ENCODE measurements around the gene FBN2.
"Not testable (repeated sequence)": the region's sequence is repeated elsewhere in the genome, so short reads cannot be mapped to it uniquely, and the experiment has no call there.

Gene FBN2

DNA sequence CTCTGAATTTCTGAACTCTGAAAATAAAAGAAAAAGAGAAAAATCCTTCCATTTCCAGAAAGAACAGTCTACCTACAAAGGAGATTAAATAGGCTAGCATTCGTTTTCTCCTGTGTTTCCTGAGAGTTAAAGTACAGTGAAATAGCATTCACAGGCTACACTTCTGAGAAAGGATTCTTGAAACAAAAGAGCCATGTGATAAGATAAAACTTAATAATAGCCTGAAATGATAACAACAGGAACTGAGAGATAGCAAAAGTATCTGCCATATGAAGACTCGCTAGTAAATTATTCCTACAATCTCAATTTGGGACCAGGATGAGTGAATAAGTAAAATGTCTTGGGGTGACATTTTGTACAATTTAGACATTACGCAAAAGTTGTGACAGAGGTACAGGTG, 62.4 kb downstream of the FBN2 start:
- DNase-seq: no peak

DNA sequence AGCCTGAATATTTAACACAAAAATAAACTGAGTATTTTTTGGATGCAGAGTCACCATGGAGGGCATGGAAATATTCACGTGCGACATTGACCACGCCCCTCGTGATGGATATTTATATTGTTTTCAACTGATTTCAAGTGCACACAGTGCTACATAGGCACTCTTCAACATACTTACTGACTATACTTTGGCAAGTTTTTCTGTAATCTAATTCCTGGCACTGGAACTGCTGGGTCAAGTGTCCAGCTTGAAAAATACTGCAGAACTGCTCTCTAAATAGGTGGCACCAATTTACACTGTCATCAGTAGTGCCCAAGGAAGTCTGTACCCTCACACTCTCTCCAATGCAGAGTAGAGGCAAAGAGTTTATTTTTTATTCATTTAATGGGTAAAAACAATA, 65.1 kb downstream of the FBN2 start:
- DNase-seq: no peak

DNA sequence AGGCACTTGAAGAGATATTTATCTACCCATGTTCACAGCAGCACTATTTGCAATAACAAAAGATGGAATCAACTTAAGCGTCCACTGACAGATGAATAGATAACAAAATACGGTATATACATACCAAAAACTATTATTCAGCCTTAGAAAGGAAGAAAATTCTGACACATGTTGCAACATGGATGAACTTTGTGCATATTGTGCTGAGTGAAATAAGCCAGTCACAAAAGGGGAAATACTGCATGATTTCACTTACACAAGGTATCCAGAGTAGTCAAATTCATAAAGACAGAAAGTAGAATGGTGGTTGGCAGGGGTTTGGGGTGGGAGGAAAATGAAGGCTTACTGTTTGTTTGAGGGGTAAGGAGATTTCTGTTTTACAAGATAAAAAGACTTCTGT, 66.0 kb downstream of the FBN2 start:
- no peak for DNase-seq

DNA sequence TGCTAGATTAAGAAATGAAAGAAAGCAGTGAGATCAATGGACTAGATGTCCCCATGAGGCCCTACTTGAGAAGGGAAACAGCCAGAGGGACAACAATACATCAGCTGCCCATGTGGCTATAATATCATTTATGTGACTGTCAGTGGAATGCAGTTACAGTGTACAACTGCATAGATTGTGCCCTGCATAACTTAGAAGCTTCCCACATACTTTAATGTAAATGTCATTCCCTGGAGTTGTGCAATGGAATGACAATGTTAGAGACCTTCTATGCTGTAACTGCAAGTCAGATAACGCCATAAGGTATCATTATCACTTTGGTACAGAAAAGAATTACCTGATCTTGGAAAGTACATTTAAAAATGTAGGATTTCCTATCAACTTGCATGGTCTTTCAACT, 67.4 kb downstream of the FBN2 start:
- DNase-seq: no peak

DNA sequence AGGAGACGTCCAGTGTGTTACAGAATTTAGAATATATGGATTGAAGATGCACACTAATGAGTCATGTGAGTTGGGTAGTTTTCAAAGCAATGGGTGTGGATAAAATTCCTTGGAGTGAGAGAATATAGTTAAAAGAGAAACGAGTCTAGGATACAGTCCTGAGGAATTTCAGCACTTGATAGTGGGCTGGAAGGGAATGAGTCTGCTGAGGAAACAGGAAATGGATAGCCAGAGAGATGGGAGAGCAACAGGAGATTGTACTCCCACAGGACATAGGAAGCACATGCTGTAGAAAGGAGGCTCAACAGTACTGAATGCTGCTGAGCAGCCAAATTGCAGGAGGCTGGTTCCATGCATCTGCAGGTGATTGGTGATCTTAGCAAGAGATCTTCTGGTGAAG, 68.1 kb downstream of the FBN2 start:
- no peak for DNase-seq

DNA sequence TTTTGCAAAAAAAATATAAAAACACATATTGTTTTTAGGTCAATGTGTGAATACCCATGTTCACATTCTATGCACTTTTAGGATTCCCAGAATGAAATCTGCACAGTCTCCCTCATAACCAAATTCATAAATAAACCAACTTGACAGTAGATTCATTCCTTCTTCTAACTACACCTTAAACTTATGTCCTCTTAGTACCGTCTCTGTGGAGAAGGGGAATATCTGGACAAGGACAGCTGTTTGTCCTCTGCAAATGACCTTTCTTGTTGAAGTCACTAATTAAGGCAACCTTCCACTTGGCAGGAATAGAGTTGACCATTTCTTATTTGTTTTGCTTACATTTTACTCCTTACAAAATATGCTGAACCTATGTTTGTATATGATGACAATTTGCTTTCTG, 71.1 kb downstream of the FBN2 start:
- no peak for DNase-seq

DNA sequence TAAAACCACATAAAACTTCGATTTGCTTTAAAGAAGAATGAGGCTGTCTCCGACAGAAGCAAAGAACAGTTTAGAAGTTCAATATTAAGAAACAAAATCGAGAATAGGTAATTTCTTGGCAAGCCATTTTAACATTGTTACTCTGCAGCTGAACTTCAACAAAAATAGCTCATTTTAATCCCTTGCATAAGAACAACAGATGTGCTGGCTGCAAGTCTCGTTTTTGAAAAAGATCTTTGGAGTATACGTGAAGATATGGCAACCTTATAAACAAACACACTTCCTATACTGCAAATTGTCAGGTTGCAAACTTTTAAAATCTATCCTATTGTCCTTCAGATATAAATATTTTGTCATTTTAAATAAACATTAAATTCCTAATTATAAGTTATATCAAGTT, 71.5 kb downstream of the FBN2 start:
- peak in 1 of 2 experiments; percentile 25 for DNase-seq

DNA sequence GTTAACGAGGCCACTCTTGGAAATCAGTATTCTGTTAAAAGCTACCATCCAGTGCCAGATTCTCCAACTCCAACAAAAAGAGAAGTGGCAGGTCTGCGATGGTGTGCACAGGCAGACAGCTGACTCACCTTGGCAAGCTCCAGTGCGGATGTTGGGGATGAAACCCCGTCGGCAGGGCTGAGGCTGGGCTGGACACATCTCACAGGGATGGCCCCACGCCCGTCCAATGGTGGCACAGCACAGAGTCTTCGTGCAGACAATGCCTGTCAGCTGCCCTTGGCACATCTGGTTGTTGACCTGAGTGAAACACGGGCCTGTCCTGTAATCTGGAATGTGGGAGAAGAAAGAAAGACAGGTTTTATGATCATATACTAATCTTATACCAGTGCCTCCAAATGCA, 73.4 kb downstream of the FBN2 start:
- DNase-seq: no peak

DNA sequence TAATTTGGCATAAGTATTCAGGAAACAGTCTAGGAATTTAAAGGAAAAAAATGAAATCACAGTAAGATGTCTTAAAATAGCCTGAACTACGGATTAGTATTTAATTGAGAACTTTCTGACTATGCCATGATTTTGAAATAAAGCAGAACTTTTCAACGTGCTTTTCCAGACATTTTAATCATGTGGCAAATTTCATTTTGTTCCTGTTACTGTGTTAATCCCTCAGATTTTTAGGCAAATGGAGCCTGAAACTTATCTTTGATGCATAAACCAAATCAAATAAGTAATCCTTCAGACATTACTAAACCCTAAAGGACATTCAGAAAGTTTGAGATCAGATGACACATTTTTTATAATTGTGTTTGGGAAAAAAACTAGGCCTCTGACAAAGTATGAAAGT, 75.7 kb downstream of the FBN2 start:
- DNase-seq: no peak

DNA sequence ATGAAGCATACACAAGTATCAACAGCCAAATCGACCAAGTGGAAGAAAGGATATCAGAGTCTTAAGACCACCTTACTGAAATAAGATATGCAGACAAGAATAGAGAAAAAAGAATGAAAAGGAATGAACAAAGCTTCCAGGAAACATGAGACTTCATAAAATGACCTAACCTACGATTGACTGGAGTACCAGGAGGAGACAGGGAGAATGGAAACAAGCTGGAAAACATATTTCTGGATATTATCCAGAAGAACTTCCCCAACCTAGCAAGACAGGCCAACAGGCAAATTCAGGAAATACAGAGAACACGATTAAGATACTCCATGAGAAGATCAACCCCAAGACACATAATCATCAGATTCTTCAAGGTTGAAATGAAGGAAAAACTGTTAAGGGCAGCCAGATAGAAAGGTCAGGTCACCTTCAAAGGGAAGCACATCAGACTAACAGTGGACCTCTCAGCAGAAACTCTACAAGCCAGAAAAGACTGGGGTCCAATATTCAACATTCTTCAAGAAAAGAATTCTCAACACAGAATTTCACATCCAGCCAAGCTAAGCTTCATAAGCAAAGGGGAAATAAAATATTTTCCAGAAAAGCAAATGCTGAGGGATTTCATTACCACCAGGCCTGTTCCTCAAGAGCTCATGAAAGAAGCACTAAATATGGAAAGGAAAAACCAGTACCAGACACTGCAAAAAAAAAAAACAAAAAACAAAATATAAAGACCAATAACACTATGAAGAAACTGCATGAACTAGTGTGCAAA, 80.7 kb downstream of the FBN2 start:
- not testable (repeated sequence) for DNase-seq

DNA sequence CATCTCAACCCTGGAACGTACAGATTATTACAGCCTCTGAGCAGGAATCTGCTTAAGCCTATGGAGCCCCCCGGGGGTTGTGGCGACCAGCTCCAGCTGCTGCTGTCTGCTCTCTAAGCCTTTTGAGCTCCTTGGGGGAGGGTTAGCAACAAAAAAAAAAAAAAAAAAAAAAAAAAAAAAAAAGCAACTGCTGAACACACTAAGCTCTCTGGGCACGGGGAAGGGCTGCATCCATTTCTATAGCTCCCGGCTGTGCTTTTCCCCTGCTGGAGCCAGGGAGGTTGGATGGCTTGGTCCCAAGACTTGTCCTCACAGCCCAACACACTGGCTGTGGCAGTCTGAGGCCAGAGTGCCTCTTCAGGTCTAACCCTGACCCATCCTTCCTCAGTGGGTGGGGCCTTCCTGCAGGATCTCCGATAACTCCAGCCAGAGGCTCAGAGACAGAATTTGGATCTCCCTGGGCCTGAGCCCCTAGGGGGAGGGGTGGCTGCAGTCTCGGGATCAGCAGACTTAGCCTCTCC, 82.1 kb downstream of the FBN2 start:
- peak; percentile 66 to 83 for DNase-seq

DNA sequence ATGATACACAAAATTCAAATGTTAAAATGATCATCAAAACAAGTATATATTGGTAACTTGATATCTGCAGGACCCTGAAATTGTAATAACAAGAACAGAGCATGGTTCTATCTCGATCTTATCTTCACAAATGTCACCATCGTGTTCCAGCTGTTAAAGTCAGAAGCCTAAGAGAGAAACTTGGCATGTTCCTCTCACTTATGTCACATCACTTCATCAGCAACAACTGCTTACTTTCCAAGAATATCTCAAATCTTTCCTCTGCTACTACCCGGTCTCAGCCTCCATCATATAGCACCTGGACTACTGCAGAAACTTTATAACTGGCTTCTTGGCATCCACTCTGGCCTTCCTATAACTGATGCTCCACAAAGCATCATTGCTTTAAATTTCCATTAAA, 84.9 kb downstream of the FBN2 start:
- no peak for DNase-seq

DNA sequence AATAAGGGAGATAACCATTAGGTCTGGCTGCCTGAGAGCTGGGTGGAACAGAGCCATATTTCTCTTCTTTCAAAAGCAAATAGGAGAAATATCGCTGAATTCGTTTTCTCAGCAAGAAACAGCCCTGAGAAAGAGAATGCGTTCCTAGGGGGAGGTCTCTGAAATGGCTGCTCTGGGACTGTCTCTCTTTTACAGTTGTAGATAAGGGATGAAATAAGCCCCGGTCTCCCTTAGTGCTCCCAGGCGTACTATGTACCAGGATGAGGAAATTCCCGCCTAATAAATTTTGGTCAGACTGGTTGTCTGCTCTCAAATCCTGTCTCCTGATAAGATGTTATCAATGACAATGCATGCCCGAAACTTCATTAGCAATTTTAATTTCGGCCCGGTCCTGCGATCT, 90.8 kb downstream of the FBN2 start:
- not testable (repeated sequence) for DNase-seq

DNA sequence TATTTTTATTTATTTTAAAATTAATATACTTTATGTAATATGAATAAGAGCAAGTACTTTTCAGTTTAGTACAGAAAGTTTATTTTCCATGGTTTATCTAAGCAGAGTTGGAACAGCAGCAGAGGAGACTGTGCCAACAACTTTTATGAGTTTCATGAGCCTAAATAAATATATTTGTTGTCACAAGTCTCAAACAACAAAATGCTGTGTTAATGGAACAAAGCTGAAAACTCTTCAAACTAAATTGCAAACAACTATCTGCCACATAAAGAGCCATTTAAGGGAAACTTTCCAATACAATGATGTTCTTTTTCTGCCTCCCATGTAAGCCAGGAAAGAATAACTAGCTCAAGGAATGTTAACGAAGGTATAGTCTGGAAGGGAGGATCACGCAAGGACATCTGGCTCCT, 96.1 kb downstream of the FBN2 start:
- DNase-seq: no peak

DNA sequence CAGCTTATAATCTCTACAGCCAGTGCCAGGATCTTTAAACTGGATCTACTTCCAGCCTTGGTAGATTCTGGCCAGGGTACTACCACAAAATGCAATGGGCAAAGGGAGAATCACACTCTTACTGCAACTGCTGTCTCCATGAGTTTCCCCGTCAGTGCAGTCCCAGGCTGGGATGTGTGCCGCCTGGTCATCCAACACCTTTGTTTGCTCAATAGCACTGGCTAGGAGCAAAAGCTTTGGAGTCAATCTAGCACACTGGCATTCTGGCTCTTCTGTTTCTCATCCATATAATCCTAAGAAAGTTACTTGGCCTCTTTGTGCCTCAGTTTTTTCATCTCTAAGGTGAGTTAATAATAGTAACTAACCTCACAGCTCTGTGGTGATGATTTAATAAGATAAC, 96.9 kb downstream of the FBN2 start:
- DNase-seq: no peak

DNA sequence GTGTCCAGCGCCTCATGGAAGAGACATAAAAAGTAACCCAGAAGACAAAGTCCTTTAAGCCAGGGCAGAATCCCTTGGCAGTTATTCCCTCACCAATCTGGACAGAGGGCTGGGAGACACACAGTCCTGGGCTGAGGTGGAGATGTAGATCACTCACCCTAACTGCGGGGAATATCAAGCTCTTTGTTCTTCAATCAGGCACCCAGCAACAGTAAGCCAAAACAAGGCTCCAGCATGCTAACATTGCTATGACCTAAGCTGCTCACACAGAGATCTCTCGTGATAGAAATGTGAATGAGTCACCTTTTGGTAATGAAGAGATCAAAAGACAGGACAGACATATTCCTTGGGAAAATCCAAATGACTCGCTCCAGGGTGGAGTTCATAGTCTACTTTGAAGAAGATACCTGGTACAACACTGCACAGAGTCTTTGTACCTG, 101.3 kb downstream of the FBN2 start:
- DNase-seq: no peak

DNA sequence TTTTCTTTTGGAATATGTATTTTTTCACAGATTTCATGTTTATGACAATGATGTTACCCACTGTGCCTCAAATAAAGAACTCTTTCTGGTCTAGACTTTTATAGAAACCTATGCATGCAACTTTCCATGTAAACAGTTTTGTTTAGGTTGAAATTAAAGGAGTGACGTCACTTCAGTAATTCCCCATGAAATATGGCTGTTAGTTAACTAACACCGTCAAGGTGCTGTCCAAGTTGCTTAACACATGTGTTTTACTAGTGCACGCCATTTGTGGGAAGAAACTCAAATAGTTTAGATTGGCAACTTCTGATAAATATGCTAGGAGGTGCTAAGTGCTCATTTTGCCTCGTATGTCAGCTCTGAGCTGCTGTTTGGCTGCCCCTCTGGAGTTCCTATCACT, 102.2 kb downstream of the FBN2 start:
- DNase-seq: no peak

DNA sequence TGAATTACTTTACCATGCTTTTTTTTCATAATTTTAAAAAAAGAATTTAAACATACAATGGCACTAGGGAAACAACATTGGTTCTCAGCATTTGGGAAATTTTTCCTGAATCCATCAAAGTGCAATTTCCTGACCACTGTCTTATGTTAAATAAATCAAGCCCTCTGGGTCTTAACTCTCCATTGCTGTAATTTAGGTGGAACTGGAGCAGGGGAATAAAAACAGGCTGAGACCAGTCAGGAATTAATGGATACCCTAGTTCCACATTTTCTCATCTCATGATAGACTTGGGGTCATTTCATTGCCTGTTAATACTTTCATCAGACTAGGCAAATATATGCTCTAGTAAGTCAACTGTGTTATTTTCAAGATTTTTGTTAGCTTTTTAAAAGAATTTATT, 103.1 kb downstream of the FBN2 start:
- DNase-seq: no peak

DNA sequence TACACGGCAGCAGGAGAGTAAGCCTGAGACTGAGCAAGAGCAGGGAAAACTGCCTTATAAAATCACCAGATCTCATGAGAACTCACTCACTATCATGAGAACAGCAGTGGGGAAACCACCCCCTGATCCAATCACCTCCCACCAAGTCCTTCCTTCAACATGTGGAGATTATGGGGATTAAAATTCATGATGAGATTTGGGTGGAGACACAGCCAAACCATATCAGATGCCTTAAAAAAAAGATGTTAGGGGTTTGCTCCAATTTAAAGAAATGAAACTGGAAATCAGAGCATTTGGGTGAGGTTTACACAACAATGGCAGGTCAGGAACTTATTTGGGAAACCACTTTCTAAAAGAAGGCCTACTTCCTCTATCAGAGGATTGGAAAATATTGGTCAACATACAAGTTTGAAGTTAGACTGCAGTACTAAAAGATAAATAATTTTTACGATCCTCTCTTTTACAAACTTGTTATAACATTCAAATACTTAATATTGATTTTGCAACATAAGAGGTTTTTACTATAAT, 105.1 kb downstream of the FBN2 start:
- peak in 1 of 2 experiments; percentile 36 for DNase-seq

DNA sequence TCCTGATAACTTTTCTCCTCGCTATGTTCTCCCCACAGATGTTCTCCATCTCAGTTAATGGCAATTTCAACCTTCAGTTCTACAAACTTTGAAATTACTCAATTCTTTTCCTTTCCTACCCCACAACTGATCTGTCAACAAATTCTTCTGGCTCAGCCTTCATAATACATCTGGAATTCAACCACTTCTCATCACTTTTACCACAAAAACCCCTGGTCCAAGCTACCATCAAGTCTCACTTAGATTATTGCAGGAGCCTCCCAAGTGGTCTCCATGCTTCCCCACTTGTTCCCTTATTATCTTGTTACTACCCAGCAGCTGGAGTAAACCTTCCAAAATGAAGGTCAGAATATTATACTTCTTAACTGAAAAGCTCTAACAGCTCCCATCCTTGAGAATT, 110.1 kb downstream of the FBN2 start:
- no peak for DNase-seq

DNA sequence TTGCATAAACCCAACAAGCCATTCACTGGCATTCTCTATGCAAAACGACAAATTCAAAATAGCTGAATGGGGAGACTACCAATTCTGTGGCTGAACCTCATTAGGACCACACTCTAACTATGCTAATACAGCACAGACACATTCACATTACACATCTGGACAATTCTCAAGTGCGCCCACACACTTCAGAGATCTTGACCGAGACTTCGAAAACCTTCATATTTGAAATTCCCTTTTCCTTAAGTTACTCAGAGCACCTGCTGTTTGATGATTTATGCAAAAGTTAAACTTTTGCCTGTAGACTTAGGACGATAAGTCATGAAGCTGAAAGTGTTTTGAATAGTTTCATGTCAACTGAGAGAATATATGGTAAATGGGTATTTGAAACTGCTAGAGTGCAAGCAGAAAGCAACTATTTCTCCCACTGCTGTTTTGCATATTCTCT, 111.9 kb downstream of the FBN2 start:
- no peak for DNase-seq

DNA sequence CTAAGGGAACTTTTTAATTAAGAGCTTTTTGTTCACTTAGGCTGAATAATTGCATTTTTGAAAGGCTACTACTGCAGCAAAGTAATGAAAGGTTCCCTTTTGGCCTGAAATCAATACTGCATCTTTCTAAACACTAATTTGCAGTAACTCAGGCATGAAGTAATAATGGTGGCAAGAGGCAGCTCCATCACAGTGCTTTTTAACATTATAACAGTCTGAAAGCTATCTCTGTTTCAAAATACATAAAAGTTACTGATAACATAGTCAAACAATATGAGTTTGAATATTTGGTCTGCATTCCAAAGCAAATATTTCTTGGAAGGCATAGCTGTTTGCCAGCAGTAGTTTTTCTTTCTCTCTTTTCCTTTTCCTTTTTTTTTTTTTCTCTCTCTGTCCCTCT, 113.4 kb downstream of the FBN2 start:
- DNase-seq: no peak

DNA sequence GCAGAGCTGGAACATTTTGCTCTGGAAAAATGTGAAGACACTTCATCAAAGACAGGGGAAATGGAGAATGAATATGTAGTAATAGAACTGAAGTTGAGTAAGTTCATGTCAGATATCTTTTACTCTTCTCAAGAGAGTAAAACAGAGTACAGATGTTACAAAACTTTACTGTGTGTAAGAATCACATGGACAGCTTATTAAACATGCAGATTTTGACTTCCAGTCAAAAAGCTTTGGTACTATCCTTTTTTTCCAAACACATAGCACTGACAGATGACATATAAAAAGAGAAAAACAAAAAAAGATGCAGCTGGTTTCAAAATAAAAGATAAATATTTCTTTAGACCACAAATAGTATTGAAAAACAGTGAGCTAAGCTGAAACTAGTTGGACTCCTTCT, 115.4 kb downstream of the FBN2 start:
- no peak for DNase-seq

DNA sequence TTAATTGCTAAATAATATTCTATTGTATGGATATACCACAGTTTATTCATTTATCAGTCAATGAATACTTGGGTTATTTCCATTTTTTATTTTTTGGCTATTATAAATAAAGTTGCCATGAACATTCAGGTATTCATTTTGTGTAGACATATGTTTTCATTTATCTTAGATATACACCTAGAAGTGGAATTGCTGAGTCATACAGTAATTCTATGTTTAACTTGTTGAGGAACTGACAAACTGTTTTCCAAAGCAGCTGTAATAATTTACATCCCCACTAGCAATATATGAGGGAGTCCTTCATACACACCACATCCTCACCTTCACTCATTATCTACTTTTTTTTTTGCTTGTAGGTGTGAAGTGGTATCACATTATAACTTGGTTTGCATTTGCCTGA, 123.6 kb downstream of the FBN2 start:
- no peak for DNase-seq

DNA sequence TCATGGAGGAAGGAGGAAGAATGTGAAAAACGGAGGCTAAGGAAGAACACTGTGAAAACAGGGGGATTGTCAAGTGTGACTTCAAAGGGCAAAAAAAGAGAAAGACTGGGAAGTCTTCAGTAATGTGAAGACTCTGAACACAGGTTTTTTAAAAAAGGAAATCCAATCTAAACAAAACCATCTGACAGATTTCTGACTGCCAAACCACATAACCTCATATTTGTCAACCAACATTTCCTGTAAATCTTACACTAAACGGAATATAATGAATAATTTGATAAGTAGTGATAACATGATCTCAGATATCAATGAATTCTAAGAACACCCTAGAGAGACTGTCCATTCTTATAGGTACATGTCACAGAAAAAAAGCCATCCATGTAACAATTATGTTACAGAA, 124.7 kb downstream of the FBN2 start:
- no peak for DNase-seq

Data from NCI-H524 (cell line).